ENCODE data around the gene GALNT18.

Gene GALNT18

GRCh38 chr11:11636671-11637070 lies 14.9 kb upstream of the GALNT18 start:
- Histone ChIP-seq H3K4ac (ENCODE audit: low read length) (no peak overlapping the region), H4K91ac (ENCODE audit: low read depth, low read length, poor library complexity) (no peak overlapping the region), H3K23ac (ENCODE audit: low read depth, low read length, poor library complexity) (no peak overlapping the region), H2BK15ac (ENCODE audit: low read length) (no peak overlapping the region), H3K14ac (ENCODE audit: low read length) (no peak overlapping the region), H3K4me1 (ENCODE audit: control insufficient read depth in 2 of 2, insufficient read depth in 1 of 2, low read depth in 1 of 2, low read length in 2 of 2) (peaks cover 0 to 6% of the 10 kb centered on the region in 2 donors), H3K4me2 (ENCODE audit: insufficient read depth, low read length, poor library complexity, severe bottlenecking) (no peak overlapping the region), H3K36me3 (replicated peaks in 1 of 2; ENCODE audit: control insufficient read depth in 2 of 2, insufficient read depth in 2 of 2, low read length in 2 of 2) (no peaks in the 10 kb centered on the region), H3K27ac (replicated peaks; ENCODE audit: low read length) (no peak overlapping the region), H2BK12ac (ENCODE audit: low read length) (no peak overlapping the region), H2BK5ac (ENCODE audit: low read length) (no peak overlapping the region), H4K8ac (ENCODE audit: low read depth, low read length) (no peak overlapping the region), H2BK120ac (ENCODE audit: low read depth, low read length) (no peak overlapping the region), H3K18ac (ENCODE audit: low read length) (no peak overlapping the region), H3K4me3 (ENCODE audit: low read length in 2 of 2) (no peak overlapping the region), H3K9me3 (replicated peaks in 1 of 2; ENCODE audit: control insufficient read depth in 2 of 2, insufficient read depth in 1 of 2, low read depth in 1 of 2, low read length in 2 of 2) (no peaks in the 10 kb centered on the region), H3K9ac (ENCODE audit: low read depth, low read length, poor library complexity) (no peak overlapping the region), H3K27me3 (ENCODE audit: control insufficient read depth in 3 of 3, insufficient read depth in 3 of 3, low read depth in 1 of 3, low read length in 3 of 3) (peaks cover 0 to 2% (median 0%) of the 10 kb centered on the region in 3 experiments), H3K79me1 (ENCODE audit: low read depth, low read length) (no peaks in the 10 kb centered on the region), H2AFZ (ENCODE audit: low read length) (no peak overlapping the region), H2AK5ac (ENCODE audit: low read depth, low read length) (no peak overlapping the region)
- no CpG with 5 or more reads among the region's 3 CpGs for WGBS, 2 donors (ENCODE audit: extremely low coverage in 2 of 2, insufficient read length in 2 of 2, insufficient replicate concordance in 1 of 2)
- no peak for DNase-seq (ENCODE audit: low spot score)

GRCh38 chr11:11635443-11635842 lies 13.6 kb upstream of the GALNT18 start:
- Histone ChIP-seq H2AK5ac (ENCODE audit: low read depth, low read length) (no peak overlapping the region), H2BK12ac (ENCODE audit: low read length) (no peak overlapping the region), H3K27me3 (ENCODE audit: control insufficient read depth in 3 of 3, insufficient read depth in 3 of 3, low read depth in 1 of 3, low read length in 3 of 3) (no peaks in the 10 kb centered on the region), H2BK120ac (ENCODE audit: low read depth, low read length) (no peak overlapping the region), H3K9ac (ENCODE audit: low read depth, low read length, poor library complexity) (no peak overlapping the region), H3K23ac (ENCODE audit: low read depth, low read length, poor library complexity) (no peak overlapping the region), H3K14ac (ENCODE audit: low read length) (no peak overlapping the region), H3K4me2 (ENCODE audit: insufficient read depth, low read length, poor library complexity, severe bottlenecking) (no peak overlapping the region), H3K4ac (ENCODE audit: low read length) (no peak overlapping the region), H2BK15ac (ENCODE audit: low read length) (no peak overlapping the region), H3K9me3 (replicated peaks in 1 of 2; ENCODE audit: control insufficient read depth in 2 of 2, insufficient read depth in 1 of 2, low read depth in 1 of 2, low read length in 2 of 2) (no peaks in the 10 kb centered on the region), H3K4me3 (ENCODE audit: low read length in 2 of 2) (no peak overlapping the region), H3K18ac (ENCODE audit: low read length) (no peak overlapping the region), H4K8ac (ENCODE audit: low read depth, low read length) (no peak overlapping the region), H3K36me3 (replicated peaks in 1 of 2; ENCODE audit: control insufficient read depth in 2 of 2, insufficient read depth in 2 of 2, low read length in 2 of 2) (no peaks in the 10 kb centered on the region), H3K27ac (replicated peaks; ENCODE audit: low read length) (no peak overlapping the region), H3K79me1 (ENCODE audit: low read depth, low read length) (no peaks in the 10 kb centered on the region), H2AFZ (ENCODE audit: low read length) (no peak overlapping the region), H4K91ac (ENCODE audit: low read depth, low read length, poor library complexity) (no peak overlapping the region), H3K4me1 (ENCODE audit: control insufficient read depth in 2 of 2, insufficient read depth in 1 of 2, low read depth in 1 of 2, low read length in 2 of 2) (peaks cover 0 to 3% of the 10 kb centered on the region in 2 donors), H2BK5ac (ENCODE audit: low read length) (no peak overlapping the region)
- DNase-seq (ENCODE audit: low spot score), result no peak
- no CpG with 5 or more reads among the region's 5 CpGs for WGBS, 2 donors (ENCODE audit: extremely low coverage in 2 of 2, insufficient read length in 2 of 2, insufficient replicate concordance in 1 of 2)

GRCh38 chr11:11629368-11629767 lies 7.6 kb upstream of the GALNT18 start:
- no peaks in the 10 kb centered on the region for H3K9me3 ChIP-seq (replicated peaks in 1 of 2; ENCODE audit: control insufficient read depth in 2 of 2, insufficient read depth in 1 of 2, low read depth in 1 of 2, low read length in 2 of 2)
- H3K18ac ChIP-seq (ENCODE audit: low read length), result no peak overlapping the region
- WGBS, 2 donors (ENCODE audit: extremely low coverage in 2 of 2, insufficient read length in 2 of 2, insufficient replicate concordance in 1 of 2), result no CpG with 5 or more reads among the region's 8 CpGs
- H3K23ac ChIP-seq (ENCODE audit: low read depth, low read length, poor library complexity), result no peak overlapping the region
- no peak overlapping the region for H3K14ac ChIP-seq (ENCODE audit: low read length)
- no peaks in the 10 kb centered on the region for H3K79me1 ChIP-seq (ENCODE audit: low read depth, low read length)
- no peak overlapping the region for H4K8ac ChIP-seq (ENCODE audit: low read depth, low read length)
- no peak overlapping the region for H3K4me2 ChIP-seq (ENCODE audit: insufficient read depth, low read length, poor library complexity, severe bottlenecking)
- no peak overlapping the region for H4K91ac ChIP-seq (ENCODE audit: low read depth, low read length, poor library complexity)
- peaks cover 0 to 19% (median 0%) of the 10 kb centered on the region in 3 experiments for H3K27me3 ChIP-seq (ENCODE audit: control insufficient read depth in 3 of 3, insufficient read depth in 3 of 3, low read depth in 1 of 3, low read length in 3 of 3)
- H3K4me1 ChIP-seq (ENCODE audit: control insufficient read depth in 2 of 2, insufficient read depth in 1 of 2, low read depth in 1 of 2, low read length in 2 of 2), result peaks cover 0 to 5% of the 10 kb centered on the region in 2 donors
- H3K9ac ChIP-seq (ENCODE audit: low read depth, low read length, poor library complexity), result no peak overlapping the region
- DNase-seq (ENCODE audit: low spot score), result no peak
- no peaks in the 10 kb centered on the region for H3K36me3 ChIP-seq (replicated peaks in 1 of 2; ENCODE audit: control insufficient read depth in 2 of 2, insufficient read depth in 2 of 2, low read length in 2 of 2)
- H3K27ac ChIP-seq (replicated peaks; ENCODE audit: low read length), result no peak overlapping the region
- no peak overlapping the region for H2BK15ac ChIP-seq (ENCODE audit: low read length)
- no peak overlapping the region for H3K4ac ChIP-seq (ENCODE audit: low read length)
- H2BK5ac ChIP-seq (ENCODE audit: low read length), result no peak overlapping the region
- no peak overlapping the region for H2BK12ac ChIP-seq (ENCODE audit: low read length)
- H3K4me3 ChIP-seq (ENCODE audit: low read length in 2 of 2), result no peak overlapping the region
- no peak overlapping the region for H2AK5ac ChIP-seq (ENCODE audit: low read depth, low read length)
- H2AFZ ChIP-seq (ENCODE audit: low read length), result no peak overlapping the region
- H2BK120ac ChIP-seq (ENCODE audit: low read depth, low read length), result no peak overlapping the region

- Histone ChIP-seq H3K79me1 (ENCODE audit: low read depth, low read length) (no peaks in the 10 kb centered on the region), H3K36me3 (replicated peaks in 1 of 2; ENCODE audit: control insufficient read depth in 2 of 2, insufficient read depth in 2 of 2, low read length in 2 of 2) (no peaks in the 10 kb centered on the region), H3K4me3 (ENCODE audit: low read length in 2 of 2) (no peak overlapping the region), H4K8ac (ENCODE audit: low read depth, low read length) (no peak overlapping the region), H3K4ac (ENCODE audit: low read length) (no peak overlapping the region), H2BK15ac (ENCODE audit: low read length) (no peak overlapping the region), H3K9ac (ENCODE audit: low read depth, low read length, poor library complexity) (no peak overlapping the region), H3K23ac (ENCODE audit: low read depth, low read length, poor library complexity) (no peak overlapping the region), H2BK120ac (ENCODE audit: low read depth, low read length) (no peak overlapping the region), H2BK5ac (ENCODE audit: low read length) (no peak overlapping the region), H3K4me2 (ENCODE audit: insufficient read depth, low read length, poor library complexity, severe bottlenecking) (no peak overlapping the region), H3K27ac (replicated peaks; ENCODE audit: low read length) (no peak overlapping the region), H2BK12ac (ENCODE audit: low read length) (no peak overlapping the region), H2AK5ac (ENCODE audit: low read depth, low read length) (no peak overlapping the region), H3K27me3 (ENCODE audit: control insufficient read depth in 3 of 3, insufficient read depth in 3 of 3, low read depth in 1 of 3, low read length in 3 of 3) (peaks cover 0 to 19% (median 0%) of the 10 kb centered on the region in 3 experiments), H3K4me1 (ENCODE audit: control insufficient read depth in 2 of 2, insufficient read depth in 1 of 2, low read depth in 1 of 2, low read length in 2 of 2) (peaks cover 0 to 5% of the 10 kb centered on the region in 2 donors), H3K18ac (ENCODE audit: low read length) (no peak overlapping the region), H3K14ac (ENCODE audit: low read length) (no peak overlapping the region), H3K9me3 (replicated peaks in 1 of 2; ENCODE audit: control insufficient read depth in 2 of 2, insufficient read depth in 1 of 2, low read depth in 1 of 2, low read length in 2 of 2) (no peaks in the 10 kb centered on the region), H4K91ac (ENCODE audit: low read depth, low read length, poor library complexity) (no peak overlapping the region), H2AFZ (ENCODE audit: low read length) (no peak overlapping the region)
- WGBS, 2 donors (ENCODE audit: extremely low coverage in 2 of 2, insufficient read length in 2 of 2, insufficient replicate concordance in 1 of 2), result no CpG with 5 or more reads among the region's 4 CpGs
- DNase-seq (ENCODE audit: low spot score), result no peak
Measured at GRCh38 chr11:11628651-11629050, 6.8 kb upstream of the GALNT18 start.

Data from neuronal stem cell (in vitro differentiated cells).